HTERT RPE-1 (cell line): ENCODE results near the gene NCKAP5L.
"Not testable (repeated sequence)": the region's sequence is repeated elsewhere in the genome, so short reads cannot be mapped to it uniquely, and the experiment has no call there.

Experiments
- in situ Hi-C: fragments of 300-500 bp; cut with MboI; formaldehyde crosslinking; loops from 4 replicates; pipeline ENCODE4 v1.14.3; 2020; ENCODE audit warnings: low sequenced_read_pairs

The NCKAP5L gene

GRCh38 chr12:49783917-49784676, 44.1 kb downstream of the NCKAP5L start:
- in situ Hi-C loops: no loop called here

DNA sequence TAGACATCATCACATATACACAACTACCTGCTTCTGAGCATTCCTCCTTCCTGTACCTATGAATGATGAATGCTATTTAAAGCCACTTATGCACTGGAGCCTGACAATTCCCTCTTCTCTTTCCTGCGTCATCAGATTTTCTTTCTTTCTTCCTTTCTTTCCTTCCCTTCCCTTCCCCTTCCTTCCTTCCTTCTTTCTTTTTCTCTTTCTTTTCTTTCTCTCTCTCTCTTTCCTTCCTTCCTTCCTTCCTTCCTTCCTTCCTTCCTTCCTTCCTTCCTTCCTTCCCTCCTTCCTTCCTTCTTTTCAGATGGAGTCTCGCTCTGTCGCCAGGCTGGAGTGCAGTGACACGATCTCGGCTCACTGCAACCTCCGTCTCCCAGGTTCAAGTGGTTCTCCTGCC, 47.3 kb downstream of the NCKAP5L start:
- in situ Hi-C loops: not testable (repeated sequence)

GRCh38 chr12:49779581-49779980, 48.6 kb downstream of the NCKAP5L start:
- in situ Hi-C loops: no loop called here

GRCh38 chr12:49777800-49778748, 50.1 kb downstream of the NCKAP5L start:
- in situ Hi-C loops: no loop called here

DNA sequence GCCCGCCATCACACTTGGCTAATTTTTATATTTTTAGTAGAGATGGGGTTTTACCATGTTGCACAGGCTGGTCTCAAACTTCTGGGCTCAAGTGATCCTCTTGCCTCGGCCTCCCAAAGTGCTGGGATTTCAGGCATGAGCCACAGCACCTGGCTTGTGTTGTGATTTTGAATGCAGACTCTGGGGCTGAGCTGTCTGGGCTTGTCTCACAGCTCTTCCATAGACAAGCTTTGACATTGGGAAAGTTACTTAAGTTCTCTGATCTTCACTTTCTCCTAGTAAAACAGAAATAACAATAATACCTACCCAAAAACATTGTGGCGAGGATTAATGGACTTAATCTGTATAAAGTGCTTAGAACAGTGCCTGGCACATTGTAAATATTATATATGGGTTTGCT, 50.9 kb downstream of the NCKAP5L start:
- in situ Hi-C loops: no loop called here

GRCh38 chr12:49776858-49777257, 51.4 kb downstream of the NCKAP5L start:
- in situ Hi-C loops: no loop called here

GRCh38 chr12:49776413-49776812, 51.8 kb downstream of the NCKAP5L start:
- in situ Hi-C loops: no loop called here

GRCh38 chr12:49773102-49773501, 55.1 kb downstream of the NCKAP5L start:
- in situ Hi-C loops: not testable (repeated sequence)

DNA sequence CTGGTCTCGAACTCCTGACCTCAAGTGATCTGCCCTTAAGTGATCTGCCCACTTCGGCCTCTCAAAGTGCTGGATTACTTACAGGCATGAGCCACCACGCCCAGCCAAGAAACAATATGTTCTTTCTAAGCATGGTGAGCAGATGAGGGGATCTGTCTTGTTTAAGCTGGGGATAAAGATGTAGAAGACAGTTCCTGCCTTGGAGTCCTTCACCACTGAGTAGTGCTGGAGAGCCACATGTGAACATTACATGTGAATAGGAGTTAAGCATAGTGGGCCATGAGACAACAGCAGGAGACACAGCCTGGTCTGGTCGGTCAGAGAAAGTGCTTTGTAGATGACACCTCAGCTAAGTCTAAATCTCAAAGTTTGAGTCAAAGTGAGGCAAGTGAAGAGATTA, 60.9 kb downstream of the NCKAP5L start:
- in situ Hi-C loops: no loop called here

DNA sequence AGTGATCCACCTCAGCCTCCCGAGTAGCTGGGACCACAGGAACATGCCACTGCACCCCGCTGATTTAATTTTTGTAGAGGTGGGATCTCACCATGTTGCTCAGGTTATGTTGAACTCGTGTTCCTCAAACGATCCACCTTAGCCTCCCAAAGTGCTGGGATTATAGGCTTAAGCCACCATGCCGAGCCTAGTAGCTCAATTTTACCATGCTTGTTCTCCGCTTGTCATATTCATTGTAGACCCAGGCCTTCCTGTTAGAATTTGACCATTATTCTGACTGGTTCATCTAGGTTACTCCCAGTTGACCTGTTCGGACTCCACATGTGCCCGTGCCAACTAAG, 62.1 kb downstream of the NCKAP5L start:
- in situ Hi-C loops: no loop called here

- in situ Hi-C loops: no loop called here
Observed at GRCh38 chr12:49764126-49764525, 64.1 kb downstream of the NCKAP5L start.

- in situ Hi-C loops: no loop called here
Observed at GRCh38 chr12:49763006-49763591, 65.1 kb downstream of the NCKAP5L start.

DNA sequence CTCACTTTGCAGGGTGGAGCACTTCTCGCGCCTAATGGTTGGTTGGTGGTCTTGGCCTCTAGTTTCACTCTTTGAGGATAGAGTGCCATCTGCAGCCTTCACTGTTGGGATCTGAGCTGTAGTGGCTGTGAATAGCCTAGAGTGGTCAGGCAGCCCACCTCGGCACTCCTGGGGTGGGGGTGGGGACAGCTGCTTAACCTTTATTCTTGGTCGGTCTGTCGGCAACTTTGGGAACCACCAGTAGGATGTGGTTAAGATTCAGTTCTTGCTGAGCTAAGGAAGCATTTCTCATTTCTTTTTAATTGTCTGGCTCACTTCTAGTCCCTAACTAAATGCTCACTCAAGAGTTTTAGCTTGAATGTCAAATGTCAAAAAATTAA, 65.8 kb downstream of the NCKAP5L start:
- in situ Hi-C loops: no loop called here

GRCh38 chr12:49761677-49762467, 66.3 kb downstream of the NCKAP5L start:
- in situ Hi-C loops: no loop called here

GRCh38 chr12:49750996-49751393, 77.2 kb downstream of the NCKAP5L start:
- in situ Hi-C loops: no loop called here

DNA sequence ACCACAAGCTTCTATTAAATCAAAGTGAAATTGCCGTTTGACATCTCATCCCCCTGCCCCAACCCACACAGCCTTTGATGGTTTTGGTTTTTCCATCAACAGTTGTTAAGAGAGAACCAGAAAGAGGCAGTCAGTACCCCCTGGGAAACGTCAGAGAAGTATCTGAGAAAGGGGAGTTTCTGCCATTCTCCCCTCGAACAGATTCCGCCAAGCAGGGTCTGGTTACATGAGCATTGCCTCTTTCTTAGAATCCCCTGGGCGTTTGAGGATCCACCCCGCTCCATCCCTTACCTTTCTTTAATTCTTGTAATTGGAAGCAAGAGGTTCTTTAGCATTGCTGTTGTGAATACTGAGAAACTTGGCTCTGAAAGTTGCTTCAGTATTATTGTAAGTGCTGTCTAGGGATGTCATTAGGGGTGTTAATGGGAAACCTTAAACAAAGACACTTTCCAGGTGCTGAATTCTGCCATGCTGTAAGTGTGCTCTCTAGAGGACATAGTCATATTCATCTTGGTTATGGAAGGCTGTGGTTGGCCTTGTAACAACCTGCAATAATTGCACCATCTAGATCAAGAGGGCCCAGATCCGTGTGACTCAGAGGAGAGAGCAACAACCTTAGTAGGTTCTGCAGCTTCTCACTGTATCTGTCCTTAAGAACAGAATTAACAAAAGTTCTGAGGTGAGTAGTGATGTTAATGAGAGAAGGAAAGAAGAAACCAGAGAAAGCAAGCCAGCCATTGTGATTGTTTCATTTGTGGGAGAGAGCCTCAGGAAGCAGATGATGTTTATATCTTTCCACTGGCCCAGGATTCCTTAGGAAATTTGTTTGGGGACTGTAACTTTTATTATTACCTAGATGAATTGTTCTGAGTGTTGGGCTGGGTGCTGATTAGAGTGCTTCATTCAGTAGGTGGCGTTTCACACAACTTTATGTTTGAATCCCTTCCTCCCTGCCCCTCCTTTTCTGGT, 77.9 kb downstream of the NCKAP5L start:
- in situ Hi-C loops: no loop called here

DNA sequence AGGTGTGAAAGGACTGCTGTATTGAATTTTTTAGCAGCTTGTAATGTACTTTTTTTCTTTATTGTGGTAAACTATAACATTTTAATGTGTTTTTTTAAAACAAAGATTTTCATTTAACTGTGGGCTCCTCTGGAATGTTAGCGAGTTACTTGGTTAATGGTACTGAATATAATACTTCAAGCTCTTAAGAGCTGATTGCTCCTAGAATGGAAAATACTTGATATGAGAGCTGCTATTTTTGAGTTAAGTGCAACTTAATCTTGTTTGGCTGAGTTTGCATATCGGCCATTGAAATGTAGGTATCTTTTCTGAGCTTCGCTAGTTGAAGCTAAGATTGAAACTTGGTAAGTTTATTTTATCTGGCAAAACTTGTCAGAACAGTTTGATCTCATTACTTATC, 79.4 kb downstream of the NCKAP5L start:
- in situ Hi-C loops: no loop called here

- in situ Hi-C loops: no loop called here
Observed at GRCh38 chr12:49748306-49748705, 79.9 kb downstream of the NCKAP5L start.

GRCh38 chr12:49744363-49744885, 83.8 kb downstream of the NCKAP5L start:
- in situ Hi-C loops: no loop called here
